Raji (cell line): Measurements from ENCODE around the gene GBF1.

Experiments
- POLR2A ChIP-seq: IDR thresholded peaks from 2 replicates; pipeline ENCODE4 v1.6.1; 2011; ENCODE audit warnings: low read depth, low read length, control low read depth; ENCODE audit not compliant: insufficient read depth

Gene GBF1

DNA sequence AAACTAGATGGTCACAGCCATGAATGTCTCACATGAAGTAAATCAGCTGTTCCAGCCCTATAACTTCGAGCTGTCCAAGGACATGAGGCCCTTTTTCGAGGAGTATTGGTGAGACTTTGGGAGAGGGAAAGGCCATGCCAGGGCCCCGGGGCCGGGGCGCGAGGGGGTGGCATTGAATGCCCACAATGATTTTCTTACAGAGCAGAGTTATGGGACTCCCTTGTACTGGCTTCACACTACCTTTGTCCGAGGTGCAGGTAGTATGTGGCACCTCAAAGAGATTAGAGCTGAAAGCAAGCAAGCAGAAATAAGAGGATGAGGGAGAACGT lies 18.8 kb upstream of the GBF1 start:
- no peak for TF ChIP-seq POLR2A

DNA sequence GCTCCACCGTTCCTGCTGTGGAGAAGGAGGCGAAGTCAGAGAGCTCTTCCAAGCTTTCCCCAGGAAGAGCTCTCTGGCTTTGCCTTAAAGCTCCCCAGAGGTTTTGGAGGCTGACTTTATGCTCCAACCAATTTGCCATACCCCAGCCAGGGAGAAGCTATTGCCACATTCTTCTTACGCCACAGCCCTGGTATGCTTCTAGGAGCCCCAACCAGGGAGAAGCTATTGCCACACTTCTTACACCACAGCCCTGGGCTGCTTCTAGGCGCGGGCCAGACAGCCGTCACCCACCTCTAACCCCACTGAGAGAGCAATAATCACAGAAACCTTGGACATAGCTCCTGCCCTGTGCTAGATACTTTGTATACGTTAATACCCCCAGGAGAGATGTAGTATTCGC lies 18.3 kb upstream of the GBF1 start:
- TF ChIP-seq POLR2A = no peak

DNA sequence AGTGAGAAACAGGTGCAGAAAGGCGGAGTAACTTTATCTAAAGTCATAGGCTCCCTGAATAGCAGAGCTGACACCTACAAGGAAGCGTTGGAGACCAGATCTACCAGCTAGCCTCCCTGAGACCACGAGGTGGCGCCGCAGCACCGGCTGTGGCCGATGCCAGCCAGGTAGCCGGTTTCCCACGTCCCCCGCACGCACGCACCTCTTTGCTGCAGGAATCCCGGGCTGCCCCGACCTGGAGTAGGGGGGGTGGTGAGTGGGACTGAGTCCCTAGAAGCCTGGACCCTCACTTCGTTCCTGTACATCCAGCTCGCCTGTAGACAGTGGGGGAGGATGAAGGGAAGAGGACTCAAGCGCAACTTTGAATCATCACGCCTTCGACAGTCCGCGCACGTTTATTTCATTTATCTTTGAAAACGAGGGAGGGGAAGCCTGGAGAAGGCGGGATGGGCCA lies 15.5 kb upstream of the GBF1 start:
- no peak for TF ChIP-seq POLR2A

DNA sequence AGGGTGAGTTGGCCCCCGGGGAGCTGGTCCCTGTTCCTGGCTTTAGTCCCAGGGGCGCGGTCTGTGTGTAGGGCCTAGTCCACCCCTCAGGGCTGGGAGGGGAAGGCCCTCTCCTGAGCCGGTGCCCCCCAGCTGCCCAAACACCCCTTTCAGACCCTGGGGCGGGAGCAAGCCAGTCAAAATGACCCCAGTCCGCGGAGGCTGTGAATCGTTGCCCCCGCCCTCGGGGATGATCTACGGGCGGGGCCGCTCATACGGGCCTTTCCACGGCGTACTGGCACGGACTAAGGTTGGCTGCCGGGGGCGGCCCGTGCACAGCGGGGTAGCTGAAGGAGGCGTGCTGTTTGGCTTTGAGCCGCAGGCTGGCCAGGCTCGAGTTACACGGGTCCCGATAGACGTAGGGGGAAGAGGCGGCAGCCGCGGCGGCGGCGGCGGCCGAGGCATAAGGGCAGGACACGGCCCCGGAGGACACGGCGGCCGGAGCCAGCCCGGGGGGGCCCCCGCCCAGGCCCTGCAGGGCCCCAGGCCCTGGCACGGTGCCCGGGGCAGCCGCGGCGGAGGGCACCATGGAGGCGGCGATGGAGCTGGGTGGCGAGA lies 15.0 kb upstream of the GBF1 start:
- TF ChIP-seq POLR2A = no peak

DNA sequence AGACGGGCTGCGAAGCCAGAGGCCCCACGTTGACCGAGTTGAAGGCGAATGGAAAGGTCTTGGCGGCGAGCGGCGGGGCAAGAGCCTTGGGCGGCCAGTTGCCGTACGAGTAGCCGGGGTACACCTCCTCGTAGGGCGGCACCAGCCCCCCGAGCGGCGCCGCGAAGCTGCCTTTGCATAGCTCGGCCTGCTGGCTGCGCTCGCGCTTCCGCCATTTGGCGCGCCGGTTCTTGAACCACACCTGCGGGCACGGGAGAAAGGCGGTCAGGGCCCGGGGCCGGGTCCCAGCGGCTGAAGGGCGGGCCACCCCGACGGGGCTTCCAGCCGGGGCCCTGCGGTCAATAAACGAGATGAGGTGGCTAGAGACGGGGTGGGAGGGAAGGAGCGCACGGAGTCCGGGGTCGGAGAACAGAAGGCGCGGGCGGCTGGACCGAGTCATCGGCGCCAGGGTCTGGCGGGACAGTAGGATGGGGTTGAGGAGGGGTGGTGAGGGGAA lies 14.4 kb upstream of the GBF1 start:
- no peak for TF ChIP-seq POLR2A

DNA sequence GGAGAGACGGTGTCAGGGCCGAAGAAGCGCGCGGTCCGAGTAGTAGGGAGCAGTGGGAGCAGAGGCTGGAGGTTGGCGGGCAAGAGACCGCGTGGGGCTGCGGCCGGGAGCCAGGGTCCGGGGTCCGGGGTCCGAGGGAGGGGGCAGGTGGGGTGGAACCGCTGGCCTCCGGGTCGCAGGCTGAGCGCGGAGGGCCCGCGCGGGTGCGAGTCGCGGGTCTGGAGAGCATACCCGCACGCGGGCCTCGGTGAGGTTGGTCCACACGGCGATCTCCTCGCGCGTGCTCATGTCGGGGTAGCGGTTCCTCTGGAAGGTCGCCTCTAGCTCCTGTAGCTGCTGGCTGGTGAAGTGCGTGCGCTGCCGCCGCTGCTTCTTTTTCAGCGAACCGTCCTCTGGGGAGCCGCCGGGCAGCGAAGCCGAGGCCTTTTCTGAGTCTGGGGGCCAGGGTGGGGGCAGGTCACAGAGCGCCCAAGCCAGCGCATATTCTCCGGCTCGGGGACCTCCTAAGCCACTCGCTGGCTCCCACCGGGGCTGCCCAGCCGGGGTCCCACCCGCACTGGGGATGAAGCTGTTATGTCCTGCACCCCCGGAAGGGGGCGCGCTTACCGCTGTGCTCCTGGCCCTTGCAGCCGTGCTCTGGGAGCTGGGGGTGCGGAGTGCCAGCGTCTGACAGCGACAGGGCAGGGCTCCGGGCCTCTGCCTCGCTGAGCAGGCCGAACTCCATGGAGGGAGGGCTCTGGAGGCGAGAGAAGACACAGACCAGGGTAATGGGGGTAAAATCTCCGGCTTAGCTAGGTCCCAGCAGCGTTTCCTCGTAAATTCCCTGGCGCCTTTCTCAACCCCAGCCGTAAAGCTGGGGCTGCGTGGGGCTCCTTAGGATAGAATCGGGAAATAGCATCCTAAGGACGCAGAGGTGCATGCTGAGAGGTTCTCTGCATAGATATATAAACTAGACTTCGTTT lies 13.7 kb upstream of the GBF1 start:
- no peak for TF ChIP-seq POLR2A

DNA sequence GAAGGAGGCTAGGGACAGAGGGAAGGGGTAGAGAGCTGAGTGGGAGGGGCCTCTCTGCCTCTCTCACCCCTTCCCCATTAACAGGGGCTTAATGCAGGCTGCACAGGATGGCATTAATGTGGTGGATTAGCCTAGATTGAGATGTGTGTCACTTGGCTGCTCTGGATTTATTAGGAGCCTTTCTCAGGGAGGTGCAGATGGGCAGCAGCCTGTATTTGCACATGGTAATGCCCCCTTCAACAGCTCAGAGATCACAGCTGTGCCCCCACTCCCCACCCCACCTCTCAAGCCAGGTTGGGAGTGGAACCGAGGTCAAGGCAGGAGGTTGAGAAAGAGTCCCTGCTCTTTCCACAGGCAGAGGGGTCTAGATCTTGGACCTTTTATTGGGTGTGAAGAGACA lies 11.3 kb upstream of the GBF1 start:
- no peak for TF ChIP-seq POLR2A

DNA sequence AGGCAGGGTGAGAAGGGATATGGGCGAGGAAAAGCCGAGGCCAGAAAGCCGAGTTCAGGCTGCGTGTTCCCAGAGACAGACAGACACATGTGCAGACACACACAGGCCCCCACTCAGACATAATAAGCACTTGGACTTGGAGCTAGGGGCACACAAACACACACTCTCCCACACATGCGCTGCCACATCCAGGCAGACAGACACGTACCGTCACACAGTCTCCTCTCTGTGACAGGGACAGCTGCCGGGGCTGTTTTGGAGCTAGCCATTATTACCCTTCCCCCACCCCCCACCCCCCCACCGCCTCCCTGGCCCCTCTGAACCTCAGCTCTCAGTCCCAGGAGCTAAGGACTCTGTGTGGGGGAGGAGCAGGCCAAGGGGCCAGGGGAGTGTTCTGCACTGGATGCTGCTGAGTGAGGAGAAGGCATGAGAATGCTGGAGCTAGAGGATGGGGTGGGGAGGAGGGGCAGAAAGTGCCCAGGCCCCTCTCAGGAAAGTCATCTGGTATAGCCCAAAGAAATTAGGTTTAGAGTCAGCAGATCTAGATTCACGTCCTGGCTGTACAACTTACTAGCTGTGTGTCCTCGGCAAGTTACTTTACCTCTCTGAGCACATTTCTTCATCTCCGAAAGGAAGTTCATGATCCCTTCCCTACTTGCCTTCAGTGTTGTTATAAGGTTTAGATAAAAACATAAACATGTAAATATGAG lies 10.3 kb upstream of the GBF1 start:
- no peak for TF ChIP-seq POLR2A

DNA sequence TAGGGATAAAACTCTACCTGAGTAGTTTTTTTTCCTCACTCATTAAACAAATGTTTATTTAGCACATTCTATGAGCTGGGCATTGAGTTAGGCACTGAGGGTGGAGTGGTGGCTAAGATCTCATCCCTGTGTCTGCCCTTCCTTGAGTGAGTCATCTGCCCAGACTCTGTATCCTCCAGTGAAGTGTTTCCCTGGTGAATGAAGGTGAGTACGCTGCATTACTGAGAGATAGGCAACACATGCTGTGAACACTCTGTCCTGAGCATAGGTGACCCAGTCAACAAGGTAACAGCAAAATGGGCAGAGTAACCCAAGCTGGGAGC lies 9.8 kb upstream of the GBF1 start:
- TF ChIP-seq POLR2A = no peak

DNA sequence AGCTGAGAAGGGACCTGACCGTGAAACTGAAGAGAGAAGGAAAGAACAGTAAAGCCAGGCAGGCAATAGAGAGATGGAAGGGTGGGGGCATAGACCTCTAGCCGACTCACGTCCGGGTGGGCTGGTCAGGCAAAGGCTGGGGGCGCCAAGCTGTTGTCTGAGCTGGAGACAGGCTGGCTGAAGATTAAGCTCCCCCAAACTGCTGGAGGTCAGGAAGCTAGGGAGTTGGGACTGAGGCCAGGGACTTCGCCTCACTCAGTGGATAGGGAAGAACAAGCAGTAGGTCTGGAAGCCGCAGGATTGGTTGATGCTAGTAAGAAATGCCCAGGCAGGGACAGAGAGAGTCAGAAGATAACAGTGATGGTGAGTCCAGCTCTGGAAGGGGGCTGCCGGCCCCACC lies 9.3 kb upstream of the GBF1 start:
- TF ChIP-seq POLR2A = no peak

DNA sequence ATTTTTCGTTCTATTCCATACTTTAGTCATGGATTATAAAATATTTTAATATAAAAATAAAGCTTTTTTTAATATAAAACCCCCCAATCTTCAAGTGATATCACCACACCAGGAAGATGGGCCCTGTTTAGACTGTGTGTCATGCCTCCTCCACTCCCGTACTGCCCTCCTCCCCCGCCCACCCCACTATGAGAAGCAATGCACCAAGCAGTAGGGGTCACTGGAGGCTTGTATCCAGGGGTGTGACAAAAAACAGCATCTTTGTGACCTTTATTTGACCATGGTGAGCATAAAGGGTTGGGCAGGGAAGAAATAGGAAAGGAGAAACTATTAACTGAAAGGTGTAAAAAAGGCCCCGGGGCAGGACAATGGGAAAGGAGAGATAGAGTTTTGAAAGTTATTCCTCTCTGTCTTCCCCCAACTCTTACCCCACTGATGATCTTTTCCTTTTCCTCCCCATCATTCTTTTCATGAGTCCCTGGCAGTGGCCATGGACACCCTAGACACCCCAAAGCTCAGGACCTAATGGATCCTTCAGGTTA lies 7.5 kb upstream of the GBF1 start:
- TF ChIP-seq POLR2A = no peak

DNA sequence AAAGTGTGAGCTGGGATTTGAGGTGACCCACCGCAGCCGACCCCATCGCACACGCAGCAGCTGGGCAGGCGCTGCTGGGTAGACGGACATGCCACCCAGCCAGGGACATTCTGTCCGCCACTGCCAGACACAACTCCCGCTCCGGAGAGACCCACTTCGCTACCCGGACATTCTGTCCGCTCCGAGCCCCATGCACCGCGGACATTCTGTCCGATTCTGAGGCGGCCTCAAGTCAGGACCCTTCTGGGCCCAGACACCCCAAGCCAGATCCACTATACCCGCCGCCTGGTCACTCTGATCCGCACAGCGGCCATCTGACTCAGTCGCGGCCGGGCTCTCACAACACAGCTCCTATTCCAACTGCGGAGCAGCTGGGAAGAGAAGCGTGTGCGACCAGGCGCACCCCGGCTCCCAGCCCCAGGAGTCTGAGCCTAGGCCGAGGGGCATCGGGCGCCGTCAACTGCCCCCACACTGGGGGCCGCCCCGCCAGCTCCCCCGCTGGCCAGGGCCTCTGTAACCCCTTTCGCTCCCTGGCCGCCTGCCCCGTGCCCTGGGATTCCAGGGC lies 4.8 kb upstream of the GBF1 start:
- no peak for TF ChIP-seq POLR2A

DNA sequence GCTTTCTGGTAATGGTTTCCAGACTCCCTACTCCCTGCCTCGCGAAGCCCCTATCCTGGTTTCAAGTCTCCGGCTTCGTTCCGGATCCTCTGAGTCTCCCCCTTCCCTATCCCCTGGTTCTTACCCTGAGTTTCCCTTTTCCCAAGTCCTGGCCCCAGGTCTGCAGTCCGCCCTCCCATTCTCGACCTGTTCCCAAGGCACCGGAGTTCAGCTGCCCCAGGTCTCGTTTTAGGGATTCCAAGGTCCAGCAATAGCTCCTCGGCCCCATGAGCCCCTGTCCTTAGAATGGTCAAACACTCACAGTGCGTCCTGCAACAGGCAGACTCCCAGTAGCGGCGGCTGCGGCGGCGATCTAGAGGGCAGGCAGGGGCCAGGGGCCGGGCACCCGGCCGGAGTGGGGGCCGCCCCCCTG lies 4.3 kb upstream of the GBF1 start:
- TF ChIP-seq POLR2A = no peak

DNA sequence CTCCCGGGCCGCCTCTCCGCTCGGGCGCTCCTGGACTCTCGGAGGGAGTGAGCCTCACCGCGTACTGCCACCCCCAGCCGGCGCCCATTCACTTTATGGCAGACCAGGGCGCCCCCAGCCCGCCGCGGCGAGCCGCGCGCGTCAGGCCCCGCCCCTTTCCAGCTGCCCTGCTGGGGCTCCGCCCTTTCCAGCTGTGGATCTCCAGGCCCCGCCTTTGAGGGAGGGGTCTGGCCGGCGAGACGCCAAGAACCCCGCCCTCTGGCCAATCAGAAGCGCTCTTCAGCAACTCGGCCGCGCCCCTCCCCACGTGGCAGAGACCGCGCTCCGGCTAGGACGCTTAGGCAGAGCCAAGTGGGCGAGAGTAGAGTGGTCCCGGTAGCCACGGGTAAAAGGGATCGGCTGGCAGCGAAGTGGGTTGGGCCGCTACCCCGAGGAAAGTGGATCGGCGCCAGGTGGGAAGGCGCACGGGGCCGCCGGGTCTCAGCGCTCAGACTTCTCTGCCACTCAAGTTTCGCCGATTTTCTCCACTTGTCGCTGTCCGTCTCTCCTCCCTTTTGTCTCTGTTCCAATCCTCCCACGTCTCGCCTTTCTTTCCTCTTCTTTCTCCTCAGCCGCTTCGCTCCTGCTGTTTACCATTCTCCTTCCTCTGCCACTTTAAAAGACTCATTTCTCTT lies 3.8 kb upstream of the GBF1 start, which contains the start of gene PITX3:
Gene PITX3, minus strand, starts transcription at position 69 of the 674 bp plus-strand sequence. CDS start 9,432 bp downstream, outside the sequence.
- TF ChIP-seq POLR2A = no peak

DNA sequence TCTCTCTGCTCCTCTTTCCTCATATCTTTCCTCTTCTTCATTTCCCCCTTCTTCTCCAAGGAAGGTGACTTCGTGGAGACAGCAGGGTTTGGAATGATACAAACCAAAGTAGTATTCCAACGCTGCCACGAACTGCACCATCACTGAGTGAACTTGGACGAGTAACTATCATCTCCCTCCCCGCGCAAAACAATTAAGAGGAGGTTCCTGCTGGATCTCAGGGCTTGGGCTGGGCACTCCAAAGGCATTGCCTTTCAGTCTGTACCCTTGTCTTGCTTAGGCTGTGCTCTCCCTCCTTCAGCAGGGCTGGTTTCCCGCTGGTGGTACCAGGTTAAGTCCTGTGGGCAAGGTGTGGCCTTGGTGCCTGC lies 3.2 kb upstream of the GBF1 start:
- TF ChIP-seq POLR2A = no peak
